ENCODE results near the gene TMED3.
"Not testable (repeated sequence)": the region's sequence is repeated elsewhere in the genome, so short reads cannot be mapped to it uniquely, and the experiment has no call there.

Gene TMED3

GRCh38 chr15:79316864-79317263, 6.0 kb downstream of the TMED3 start:
- no peak overlapping the region for H3K27ac ChIP-seq (ENCODE audit: insufficient read depth, low read length, poor library complexity, severe bottlenecking)
- H3K27me3 ChIP-seq (replicated peaks; ENCODE audit: control insufficient read depth, insufficient read depth, low read length, poor library complexity, severe bottlenecking), result no peaks in the 10 kb centered on the region
- no peak overlapping the region for H3K4me3 ChIP-seq (ENCODE audit: insufficient read depth, low read depth, low read length, poor library complexity, severe bottlenecking)
- H3K4me1 ChIP-seq (ENCODE audit: control insufficient read depth, insufficient read depth, low read length, poor library complexity, severe bottlenecking), result peaks cover 10% of the 10 kb centered on the region
- H3K36me3 ChIP-seq (ENCODE audit: control insufficient read depth, insufficient read depth, low read length), result peaks cover 55% of the 10 kb centered on the region
- no peaks in the 10 kb centered on the region for H3K9me3 ChIP-seq (ENCODE audit: control insufficient read depth, low read length)
- no peak for DNase-seq

GRCh38 chr15:79319973-79320372, 9.1 kb downstream of the TMED3 start:
- H3K27me3 ChIP-seq (replicated peaks; ENCODE audit: control insufficient read depth, insufficient read depth, low read length, poor library complexity, severe bottlenecking); H3K4me3 ChIP-seq (ENCODE audit: insufficient read depth, low read depth, low read length, poor library complexity, severe bottlenecking); DNase-seq; H3K27ac ChIP-seq (ENCODE audit: insufficient read depth, low read length, poor library complexity, severe bottlenecking); H3K9me3 ChIP-seq (ENCODE audit: control insufficient read depth, low read length); H3K4me1 ChIP-seq (ENCODE audit: control insufficient read depth, insufficient read depth, low read length, poor library complexity, severe bottlenecking): not testable (repeated sequence)
- peaks cover 63% of the 10 kb centered on the region for H3K36me3 ChIP-seq (ENCODE audit: control insufficient read depth, insufficient read depth, low read length)

- no peak overlapping the region for H3K27ac ChIP-seq (ENCODE audit: insufficient read depth, low read length, poor library complexity, severe bottlenecking)
Measured at GRCh38 chr15:79321876-79322275, 11.0 kb downstream of the TMED3 start.

GRCh38 chr15:79322306-79322705, 11.4 kb downstream of the TMED3 start:
- Histone ChIP-seq H3K36me3 (ENCODE audit: control insufficient read depth, insufficient read depth, low read length) (peaks cover 50% of the 10 kb centered on the region), H3K27ac (ENCODE audit: insufficient read depth, low read length, poor library complexity, severe bottlenecking) (no peak overlapping the region), H3K4me1 (ENCODE audit: control insufficient read depth, insufficient read depth, low read length, poor library complexity, severe bottlenecking) (no peaks in the 10 kb centered on the region), H3K9me3 (ENCODE audit: control insufficient read depth, low read length) (no peaks in the 10 kb centered on the region), H3K4me3 (ENCODE audit: insufficient read depth, low read depth, low read length, poor library complexity, severe bottlenecking) (no peak overlapping the region), H3K27me3 (replicated peaks; ENCODE audit: control insufficient read depth, insufficient read depth, low read length, poor library complexity, severe bottlenecking) (no peaks in the 10 kb centered on the region)
- no peak for DNase-seq

More at GRCh38 chr15:79321876-79322275, 11.0 kb downstream of the TMED3 start:
- Histone ChIP-seq H3K36me3 (ENCODE audit: control insufficient read depth, insufficient read depth, low read length) (peaks cover 52% of the 10 kb centered on the region), H3K4me3 (ENCODE audit: insufficient read depth, low read depth, low read length, poor library complexity, severe bottlenecking) (no peak overlapping the region), H3K4me1 (ENCODE audit: control insufficient read depth, insufficient read depth, low read length, poor library complexity, severe bottlenecking) (no peaks in the 10 kb centered on the region), H3K27me3 (replicated peaks; ENCODE audit: control insufficient read depth, insufficient read depth, low read length, poor library complexity, severe bottlenecking) (no peaks in the 10 kb centered on the region), H3K9me3 (ENCODE audit: control insufficient read depth, low read length) (no peaks in the 10 kb centered on the region)
- DNase-seq, result no peak

GRCh38 chr15:79322945-79323344, 12.0 kb downstream of the TMED3 start:
- DNase-seq, result no peak
- H3K27me3 ChIP-seq (replicated peaks; ENCODE audit: control insufficient read depth, insufficient read depth, low read length, poor library complexity, severe bottlenecking), result no peaks in the 10 kb centered on the region
- H3K27ac ChIP-seq (ENCODE audit: insufficient read depth, low read length, poor library complexity, severe bottlenecking), result no peak overlapping the region
- no peak overlapping the region for H3K4me3 ChIP-seq (ENCODE audit: insufficient read depth, low read depth, low read length, poor library complexity, severe bottlenecking)
- peaks cover 48% of the 10 kb centered on the region for H3K36me3 ChIP-seq (ENCODE audit: control insufficient read depth, insufficient read depth, low read length)
- H3K9me3 ChIP-seq (ENCODE audit: control insufficient read depth, low read length), result no peaks in the 10 kb centered on the region
- H3K4me1 ChIP-seq (ENCODE audit: control insufficient read depth, insufficient read depth, low read length, poor library complexity, severe bottlenecking), result no peaks in the 10 kb centered on the region

- Histone ChIP-seq H3K4me1 (ENCODE audit: control insufficient read depth, insufficient read depth, low read length, poor library complexity, severe bottlenecking) (no peaks in the 10 kb centered on the region), H3K36me3 (ENCODE audit: control insufficient read depth, insufficient read depth, low read length) (peaks cover 13% of the 10 kb centered on the region), H3K9me3 (ENCODE audit: control insufficient read depth, low read length) (no peaks in the 10 kb centered on the region), H3K27me3 (replicated peaks; ENCODE audit: control insufficient read depth, insufficient read depth, low read length, poor library complexity, severe bottlenecking) (no peaks in the 10 kb centered on the region), H3K4me3 (ENCODE audit: insufficient read depth, low read depth, low read length, poor library complexity, severe bottlenecking) (no peak overlapping the region), H3K27ac (ENCODE audit: insufficient read depth, low read length, poor library complexity, severe bottlenecking) (no peak overlapping the region)
- DNase-seq, result no peak
Measured at GRCh38 chr15:79329171-79329611, 18.3 kb downstream of the TMED3 start.

GRCh38 chr15:79332824-79333510, 22.1 kb downstream of the TMED3 start:
- peaks cover 1% of the 10 kb centered on the region for H3K36me3 ChIP-seq (ENCODE audit: control insufficient read depth, insufficient read depth, low read length)
- DNase-seq, result no peak
- H3K27ac ChIP-seq (ENCODE audit: insufficient read depth, low read length, poor library complexity, severe bottlenecking), result no peak overlapping the region
- H3K4me3 ChIP-seq (ENCODE audit: insufficient read depth, low read depth, low read length, poor library complexity, severe bottlenecking), result no peak overlapping the region
- H3K4me1 ChIP-seq (ENCODE audit: control insufficient read depth, insufficient read depth, low read length, poor library complexity, severe bottlenecking), result no peaks in the 10 kb centered on the region
- H3K27me3 ChIP-seq (replicated peaks; ENCODE audit: control insufficient read depth, insufficient read depth, low read length, poor library complexity, severe bottlenecking), result no peaks in the 10 kb centered on the region
- no peaks in the 10 kb centered on the region for H3K9me3 ChIP-seq (ENCODE audit: control insufficient read depth, low read length)

GRCh38 chr15:79337591-79337990, 26.7 kb downstream of the TMED3 start:
- H3K27me3 ChIP-seq (replicated peaks; ENCODE audit: control insufficient read depth, insufficient read depth, low read length, poor library complexity, severe bottlenecking), result no peaks in the 10 kb centered on the region
- no peaks in the 10 kb centered on the region for H3K36me3 ChIP-seq (ENCODE audit: control insufficient read depth, insufficient read depth, low read length)
- H3K4me1 ChIP-seq (ENCODE audit: control insufficient read depth, insufficient read depth, low read length, poor library complexity, severe bottlenecking), result no peaks in the 10 kb centered on the region
- no peaks in the 10 kb centered on the region for H3K9me3 ChIP-seq (ENCODE audit: control insufficient read depth, low read length)
- no peak overlapping the region for H3K27ac ChIP-seq (ENCODE audit: insufficient read depth, low read length, poor library complexity, severe bottlenecking)
- no peak overlapping the region for H3K4me3 ChIP-seq (ENCODE audit: insufficient read depth, low read depth, low read length, poor library complexity, severe bottlenecking)
- no peak for DNase-seq

- Histone ChIP-seq H3K27me3 (replicated peaks; ENCODE audit: control insufficient read depth, insufficient read depth, low read length, poor library complexity, severe bottlenecking) (no peaks in the 10 kb centered on the region), H3K27ac (ENCODE audit: insufficient read depth, low read length, poor library complexity, severe bottlenecking) (no peak overlapping the region), H3K36me3 (ENCODE audit: control insufficient read depth, insufficient read depth, low read length) (no peaks in the 10 kb centered on the region), H3K4me1 (ENCODE audit: control insufficient read depth, insufficient read depth, low read length, poor library complexity, severe bottlenecking) (no peaks in the 10 kb centered on the region), H3K4me3 (ENCODE audit: insufficient read depth, low read depth, low read length, poor library complexity, severe bottlenecking) (no peak overlapping the region), H3K9me3 (ENCODE audit: control insufficient read depth, low read length) (no peaks in the 10 kb centered on the region)
- no peak for DNase-seq
Measured at GRCh38 chr15:79339588-79340314, 28.8 kb downstream of the TMED3 start.

- no peak for DNase-seq
- no peaks in the 10 kb centered on the region for H3K9me3 ChIP-seq (ENCODE audit: control insufficient read depth, low read length)
- H3K36me3 ChIP-seq (ENCODE audit: control insufficient read depth, insufficient read depth, low read length), result no peaks in the 10 kb centered on the region
- no peak overlapping the region for H3K27ac ChIP-seq (ENCODE audit: insufficient read depth, low read length, poor library complexity, severe bottlenecking)
- H3K27me3 ChIP-seq (replicated peaks; ENCODE audit: control insufficient read depth, insufficient read depth, low read length, poor library complexity, severe bottlenecking), result no peaks in the 10 kb centered on the region
- no peaks in the 10 kb centered on the region for H3K4me1 ChIP-seq (ENCODE audit: control insufficient read depth, insufficient read depth, low read length, poor library complexity, severe bottlenecking)
- H3K4me3 ChIP-seq (ENCODE audit: insufficient read depth, low read depth, low read length, poor library complexity, severe bottlenecking), result no peak overlapping the region
Measured at GRCh38 chr15:79340315-79340602, 29.3 kb downstream of the TMED3 start.
